Measurements from ENCODE around the gene FBXW4.

- TF ChIP-seq CTCF (IDR thresholded peaks at IDR 0.05) (no peak), ZFX (IDR thresholded peaks at IDR 0.05; ENCODE audit: borderline replicate concordance) (no peak)
Observed at GRCh38 chr10:101571271-101571925, 123.6 kb downstream of the FBXW4 start.

Data from 22Rv1 (cell line).